Ecto neural progenitor cell (in vitro differentiated cells): ENCODE measurements around the gene TADA3.
"Not testable (repeated sequence)": the region's sequence is repeated elsewhere in the genome, so short reads cannot be mapped to it uniquely, and the experiment has no call there.

ENCODE experiments used
- DNase-seq: peaks from one replicate; pipeline ENCODE4 v3.0.0-alpha.2; 2018; ENCODE audit warnings: low spot score

The TADA3 gene

GRCh38 chr3:9783954-9784353, 8.3 kb downstream of the TADA3 start:
- DNase-seq: no peak

- DNase-seq: no peak
These were observed 9.5 kb downstream of the TADA3 start for GRCh38 chr3:9782770-9783169.

GRCh38 chr3:9781978-9782603, 10.2 kb downstream of the TADA3 start:
- no peak for DNase-seq

- no peak for DNase-seq
These were observed 10.7 kb downstream of the TADA3 start for GRCh38 chr3:9781551-9781950.

GRCh38 chr3:9780910-9781309, 11.4 kb downstream of the TADA3 start:
- no peak for DNase-seq

- DNase-seq: no peak
These were observed 11.8 kb downstream of the TADA3 start for GRCh38 chr3:9780458-9780812.

- DNase-seq: no peak
These were observed 12.4 kb downstream of the TADA3 start for GRCh38 chr3:9779721-9780457.

- DNase-seq: no peak
These were observed 13.1 kb downstream of the TADA3 start for GRCh38 chr3:9779075-9779593.

- no peak for DNase-seq
These were observed 13.9 kb downstream of the TADA3 start for GRCh38 chr3:9778143-9779074.

- DNase-seq: no peak
These were observed 14.6 kb downstream of the TADA3 start for GRCh38 chr3:9777694-9778021.

- no peak for DNase-seq
These were observed 15.2 kb downstream of the TADA3 start for GRCh38 chr3:9776896-9777693.

- DNase-seq: not testable (repeated sequence)
These were observed 21.3 kb downstream of the TADA3 start for GRCh38 chr3:9771007-9771406.

- no peak for DNase-seq
These were observed 21.9 kb downstream of the TADA3 start for GRCh38 chr3:9770276-9770812.

- DNase-seq: peak; percentile 88
These were observed 22.6 kb downstream of the TADA3 start, which contains the start of gene CAMK1 for GRCh38 chr3:9769426-9770275. Gene CAMK1 (minus strand): TSS chr3:9769947. CDS start chr3:9767749, 2,198 bp downstream.

- no peak for DNase-seq
These were observed 23.3 kb downstream of the TADA3 start for GRCh38 chr3:9769012-9769411.

GRCh38 chr3:9768141-9768775, 24.0 kb downstream of the TADA3 start:
- no peak for DNase-seq

- DNase-seq: no peak
These were observed 24.9 kb downstream of the TADA3 start for GRCh38 chr3:9767418-9767817.

GRCh38 chr3:9765865-9766264, 26.4 kb downstream of the TADA3 start:
- no peak for DNase-seq

GRCh38 chr3:9762871-9763270, 29.4 kb downstream of the TADA3 start:
- DNase-seq: no peak

GRCh38 chr3:9761919-9762318, 30.4 kb downstream of the TADA3 start:
- DNase-seq: no peak
